HepG2 (cell line): ENCODE data around the gene DHX32. TPM values are rescaled to one million over a fixed set of nuclear protein-coding genes. Genes with fewer than 3 reads are reported as not detected.

ENCODE experiments used
- AGO2 ChIP-seq: fragments of 200-400 bp; formaldehyde crosslinking; optimal IDR thresholded peaks from 2 replicates; pipeline ENCODE3; 2017; ENCODE audit warnings: mild to moderate bottlenecking, low read depth, low read length, moderate library complexity
- BCL3 ChIP-seq: sonication (generic); formaldehyde crosslinking; IDR thresholded peaks from 2 replicates; pipeline ENCODE4 v1.5.1; 2020; ENCODE audit warnings: mild to moderate bottlenecking, missing genetic modification reagents, moderate library complexity
- CAMTA2 ChIP-seq: sonication (generic); formaldehyde crosslinking; IDR thresholded peaks from 2 replicates; pipeline ENCODE4 v1.4.0; 2020; ENCODE audit warnings: mild to moderate bottlenecking, missing genetic modification reagents, borderline replicate concordance
- CREB3 ChIP-seq: sonication (generic); formaldehyde crosslinking; IDR thresholded peaks from 2 replicates; pipeline ENCODE4 v1.5.0; 2020; ENCODE audit warnings: missing genetic modification reagents
- CREBL2 ChIP-seq: sonication (generic); formaldehyde crosslinking; IDR thresholded peaks from 2 replicates; pipeline ENCODE4 v1.8.1; 2023; ENCODE audit warnings: missing genetic modification reagents, mild to moderate bottlenecking, borderline replicate concordance
- IRF9 ChIP-seq: sonication (generic); formaldehyde crosslinking; IDR thresholded peaks from 2 replicates; pipeline ENCODE4 v1.8.0; 2022; ENCODE audit warnings: missing genetic modification reagents, mild to moderate bottlenecking, borderline replicate concordance
- NFYC ChIP-seq: IDR thresholded peaks from 2 replicates; pipeline ENCODE4 v1.6.1; 2016; ENCODE audit warnings: missing genetic modification reagents, missing compliant biosample characterization
- PAXIP1 ChIP-seq: sonication (generic); formaldehyde crosslinking; conservative IDR thresholded peaks from 2 replicates; pipeline ENCODE4 v1.4.0; 2020; ENCODE audit warnings: mild to moderate bottlenecking, missing genetic modification reagents, moderate library complexity
- PBX3 ChIP-seq: sonication (generic); formaldehyde crosslinking; IDR thresholded peaks from 2 replicates; pipeline ENCODE4 v1.8.1; 2023; ENCODE audit warnings: missing genetic modification reagents, inconsistent platforms, borderline replicate concordance
- WIZ ChIP-seq: sonication (generic); formaldehyde crosslinking; IDR thresholded peaks from 2 replicates; pipeline ENCODE4 v1.5.1; 2020; ENCODE audit warnings: mild to moderate bottlenecking, missing genetic modification reagents
- ZBTB8A ChIP-seq: sonication (generic); formaldehyde crosslinking; IDR thresholded peaks from 2 replicates; pipeline ENCODE4 v1.4.0; 2020; ENCODE audit warnings: mild to moderate bottlenecking, low read depth, missing genetic modification reagents, borderline replicate concordance
- ZKSCAN5 ChIP-seq: sonication (generic); formaldehyde crosslinking; IDR thresholded peaks from 2 replicates; pipeline ENCODE4 v1.5.1; 2020; ENCODE audit warnings: mild to moderate bottlenecking, missing genetic modification reagents
- ZNF451 ChIP-seq: sonication (generic); formaldehyde crosslinking; IDR thresholded peaks from 2 replicates; pipeline ENCODE4 v1.5.0; 2020; ENCODE audit warnings: mild to moderate bottlenecking, missing genetic modification reagents
- ZNF580 ChIP-seq: IDR thresholded peaks from 2 replicates; pipeline ENCODE4 v1.6.1; 2016; ENCODE audit warnings: low read depth, borderline replicate concordance
- ZNF777 ChIP-seq: sonication (generic); formaldehyde crosslinking; IDR thresholded peaks from 2 replicates; pipeline ENCODE4 v1.4.0; 2020; ENCODE audit warnings: missing genetic modification reagents
- ZNF800 ChIP-seq: sonication (generic); formaldehyde crosslinking; IDR thresholded peaks from 2 replicates; pipeline ENCODE4 v1.4.0; 2020; ENCODE audit warnings: missing genetic modification reagents
- ZSCAN30 ChIP-seq: sonication (generic); formaldehyde crosslinking; IDR thresholded peaks from 2 replicates; pipeline ENCODE4 v1.5.0; 2020; ENCODE audit warnings: mild to moderate bottlenecking, missing genetic modification reagents
- polyA plus RNA-seq, 8 experiments: library from polyadenylated mRNA; depleted of rRNA in 3 of 8; stranded (reverse) in 7 of 8; unstranded in 1 of 8; fragments of >200 nt; fragmentation: Illumina TruSeq in 4 of 8; extraction: Trizol in 4 of 8; gene quantifications; 2 replicates each; pipeline versions ENCODE4 v1.2.1 to v1.2.3, GENCODE V29; 2011 to 2016; ENCODE audit warnings: low read depth in 4 of 8, missing spikeins in 1 of 8, mixed read lengths in 1 of 8; ENCODE audit not compliant: insufficient read depth in 1 of 8
- total RNA-seq, 5 experiments: library from RNA; depleted of rRNA; stranded (reverse); fragments of >200 nt; fragmentation: Illumina TruSeq; extraction: Trizol; gene quantifications; 2 replicates each; pipeline ENCODE4 v1.2.3, GENCODE V29; 2016; ENCODE audit warnings: low read depth in 1 of 5

The DHX32 gene
- total and polyA plus RNA-seq, 2 of the 13 experiments (the other 11 are each of a cell fraction or from before 2014, with no cell fraction given) = 15.5 to 16.5 TPM

GRCh38 chr10:125822878-125823662 lies 58.0 kb downstream of the DHX32 start, which contains the start of the genes BCCIP and UROS (continued):
- no peak for TF ChIP-seq CREB3 (CRISPR knock-in tag)
- 0 out of 2 replicates have a peak, but pooled peaks have one; percentile 36 for TF ChIP-seq BCL3 (CRISPR knock-in tag)
- TF ChIP-seq WIZ (CRISPR knock-in tag) = no peak; the same call in 1 of the 2 replicates
- TF ChIP-seq ZNF800 (CRISPR knock-in tag) = peak; percentile 66; the same call in 1 of the 2 replicates
- TF ChIP-seq ZKSCAN5 = no peak
- TF ChIP-seq PBX3 (CRISPR knock-in tag) = no peak
- TF ChIP-seq ZNF580 = no peak
- no peak; the same call in 1 of the 2 replicates for TF ChIP-seq PAXIP1 (CRISPR knock-in tag)
- TF ChIP-seq AGO2 = peak; percentile 71
- no peak for TF ChIP-seq ZBTB8A (CRISPR knock-in tag)
- no peak for TF ChIP-seq NFYC (CRISPR knock-in tag)
- 0 out of 2 replicates have a peak, but pooled peaks have one; percentile 14 for TF ChIP-seq IRF9 (CRISPR knock-in tag)
- TF ChIP-seq ZNF777 (CRISPR knock-in tag) = peak; percentile 48; the same call in 1 of the 2 replicates
- TF ChIP-seq ZNF451 (CRISPR knock-in tag) = no peak
- TF ChIP-seq CREBL2 = no peak
- TF ChIP-seq ZSCAN30 (CRISPR knock-in tag) = no peak
- no peak for TF ChIP-seq CAMTA2
